PC-3 (cell line): Measurements from ENCODE around the gene SH3RF2.

Source experiments
- CTCF ChIP-seq: fragments of 300-600 bp; sonication (generic); conservative IDR thresholded peaks from 2 replicates; pipeline ENCODE4 v1.5.1; 2017; ENCODE audit warnings: antibody characterized with exemption, low read depth, mild to moderate bottlenecking, low read length
- EZH2 ChIP-seq: fragments of 300-600 bp; sonication (generic); IDR thresholded peaks from one replicate; pipeline ENCODE4 v1.6.1; 2017; ENCODE audit warnings: antibody characterized with exemption, mild to moderate bottlenecking, low read length; ENCODE audit not compliant: unreplicated experiment

- TF ChIP-seq CTCF (no peak), EZH2 (no peak)
Observed at GRCh38 chr5:146018514-146019375, 82.4 kb downstream of the SH3RF2 start.
